GM19397 (cell line): ENCODE measurements around the gene GFAP.
"Not testable (repeated sequence)": the region's sequence is repeated elsewhere in the genome, so short reads cannot be mapped to it uniquely, and the experiment has no call there.

Experiments used
- ATAC-seq: cut with Tn5 transposase; IDR thresholded peaks from one replicate; pipeline ENCODE4 v1.9.1; 2021; ENCODE audit warnings: mild to moderate bottlenecking, moderate library complexity; ENCODE audit not compliant: unreplicated experiment

Gene GFAP

DNA sequence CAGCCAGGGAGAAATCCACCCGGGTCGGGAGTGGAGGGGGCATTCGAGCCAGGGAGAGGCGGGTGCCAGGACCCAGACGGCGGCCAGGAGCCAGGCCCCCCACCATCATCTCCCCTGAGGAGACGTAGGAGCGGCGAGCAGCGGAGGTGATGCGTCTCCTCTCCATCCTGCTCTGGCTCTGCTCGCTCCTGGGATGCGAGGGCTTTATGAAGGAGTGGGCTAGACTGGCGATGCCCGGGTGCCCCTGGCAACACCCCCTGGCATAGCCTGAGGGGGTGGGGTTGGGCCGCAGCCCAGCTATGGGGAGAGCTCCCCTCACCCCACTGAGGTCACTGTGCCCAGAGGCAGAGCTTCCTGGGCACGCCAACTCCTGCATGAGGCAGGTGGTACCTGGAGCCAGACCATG is at the start of gene GFAP:
TSS of gene GFAP (minus strand) at position 180 of the 406 bp plus-strand sequence. CDS start at position 166, 14 bp downstream.
- no peak for ATAC-seq

DNA sequence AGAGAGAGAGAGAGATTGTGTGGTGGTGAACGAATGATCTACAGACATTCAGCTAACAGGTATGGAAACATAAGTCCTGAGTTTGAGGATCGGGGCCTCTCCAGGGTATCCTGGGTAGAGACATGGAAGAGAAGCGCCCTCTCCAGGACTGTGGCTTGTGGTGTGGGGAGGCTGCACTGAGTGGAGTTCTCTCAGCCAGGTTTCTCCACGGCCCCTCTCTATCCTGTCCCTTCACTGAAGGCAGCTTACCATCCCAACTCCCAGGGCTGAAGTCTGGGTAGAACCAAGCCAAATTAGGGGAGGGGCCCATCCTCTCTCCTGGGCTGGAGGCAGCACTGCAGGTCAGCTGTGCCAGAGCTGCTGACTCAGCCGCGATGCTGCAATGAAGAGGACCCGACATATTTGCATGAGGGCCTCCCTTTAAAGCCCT is 46.6 kb upstream of the GFAP start:
- ATAC-seq: no peak

DNA sequence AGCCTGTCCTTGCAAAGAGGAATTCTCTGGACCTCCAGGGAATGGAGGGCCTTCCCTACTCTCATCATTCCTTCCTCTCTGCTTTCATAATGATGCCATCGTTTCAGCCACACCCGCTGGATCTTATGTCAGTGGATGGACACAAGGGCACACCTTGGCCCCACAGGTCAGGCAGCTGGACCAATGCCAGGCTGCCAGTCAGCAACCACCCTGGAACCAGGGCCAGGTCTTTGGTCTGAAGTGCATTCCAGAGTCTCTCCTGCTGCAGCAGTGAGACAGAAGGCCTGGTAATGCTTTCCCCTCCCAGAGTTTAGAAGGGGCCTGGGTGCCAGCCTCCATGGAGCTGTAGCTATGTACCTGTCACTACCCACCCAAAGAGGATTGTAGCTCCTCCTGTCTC is 45.4 kb upstream of the GFAP start:
- ATAC-seq: no peak

DNA sequence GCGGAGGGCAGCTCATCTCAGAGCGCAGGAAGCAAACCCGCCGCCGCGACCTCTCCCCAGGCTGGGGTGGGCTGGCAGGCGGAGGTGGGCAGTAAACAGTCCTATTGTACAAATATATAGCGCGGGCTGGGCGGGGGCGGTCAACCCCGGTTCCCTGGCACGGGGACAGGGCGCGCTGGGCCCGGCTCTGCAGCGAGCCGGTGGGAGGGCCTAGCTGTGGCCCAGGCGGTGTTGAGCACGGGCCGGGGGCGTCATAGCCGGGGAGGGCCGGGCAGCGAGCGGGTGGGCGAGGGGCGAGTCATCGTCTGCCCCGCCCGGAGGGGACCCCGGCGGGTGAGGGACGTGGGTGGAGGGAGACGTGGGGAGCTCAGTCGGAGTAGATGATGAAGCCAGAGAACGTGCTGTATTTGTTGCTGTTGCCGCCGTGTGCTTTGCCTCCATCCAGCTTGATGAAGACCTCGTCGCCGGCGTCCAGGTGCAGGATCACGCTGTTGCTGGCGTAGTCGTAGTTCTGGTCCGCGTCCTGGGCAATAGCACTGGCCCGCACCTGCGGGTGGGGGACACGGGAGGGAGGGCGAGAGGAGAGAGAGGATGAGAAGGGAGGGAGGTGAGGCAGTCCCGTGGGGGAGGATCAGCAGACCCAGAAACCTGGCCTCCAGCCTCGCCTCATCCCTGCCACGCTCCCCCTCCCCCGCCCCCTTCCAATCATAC is 44.7 kb upstream of the GFAP start:
- ATAC-seq: no peak

DNA sequence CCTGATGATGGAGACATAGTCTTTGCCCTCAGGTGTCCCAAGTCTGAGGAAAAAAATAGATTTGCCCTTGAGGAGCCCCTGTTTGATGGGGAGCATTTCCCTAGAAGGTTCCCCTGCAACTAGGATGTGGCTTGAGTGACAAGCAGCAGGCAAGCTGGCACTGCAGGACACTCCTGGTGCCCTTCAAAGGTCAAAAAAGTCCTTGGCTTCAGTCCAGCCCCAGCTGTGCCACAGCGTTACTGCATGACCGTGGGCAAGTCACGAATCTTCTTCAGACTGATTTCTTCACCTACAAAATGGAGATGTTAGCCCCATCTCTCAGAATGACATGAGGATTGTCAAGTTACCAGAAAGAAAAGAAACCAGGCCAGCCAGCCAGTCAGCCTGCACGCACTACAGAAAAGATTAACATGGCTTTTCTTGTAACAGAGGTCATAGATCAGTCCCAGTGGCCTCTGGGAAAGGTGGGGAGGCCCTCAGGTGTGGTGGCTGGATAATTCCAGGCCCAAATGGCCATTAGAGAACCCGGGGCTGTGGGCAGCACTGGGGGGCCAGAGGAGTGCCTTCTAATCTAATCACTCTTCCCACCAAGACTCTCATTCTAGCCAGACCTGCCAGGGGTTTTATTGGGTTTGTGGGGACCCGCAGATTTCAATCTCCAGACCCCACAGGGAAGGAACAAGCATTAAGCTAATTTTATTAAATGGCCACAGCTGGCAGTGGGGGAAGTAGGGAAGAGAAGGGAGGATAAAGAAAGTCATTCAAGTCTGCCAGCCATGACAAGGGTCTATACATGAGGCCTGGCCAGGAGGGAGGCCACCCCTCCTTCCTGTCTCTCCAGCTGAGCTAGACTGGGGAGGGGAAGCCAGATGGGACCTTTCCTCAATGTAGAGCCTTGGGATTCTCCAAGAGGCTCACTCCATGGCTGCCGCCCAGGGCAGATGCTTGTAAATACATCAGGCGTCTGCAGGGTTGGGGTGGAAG is 42.0 kb upstream of the GFAP start:
- no peak for ATAC-seq

DNA sequence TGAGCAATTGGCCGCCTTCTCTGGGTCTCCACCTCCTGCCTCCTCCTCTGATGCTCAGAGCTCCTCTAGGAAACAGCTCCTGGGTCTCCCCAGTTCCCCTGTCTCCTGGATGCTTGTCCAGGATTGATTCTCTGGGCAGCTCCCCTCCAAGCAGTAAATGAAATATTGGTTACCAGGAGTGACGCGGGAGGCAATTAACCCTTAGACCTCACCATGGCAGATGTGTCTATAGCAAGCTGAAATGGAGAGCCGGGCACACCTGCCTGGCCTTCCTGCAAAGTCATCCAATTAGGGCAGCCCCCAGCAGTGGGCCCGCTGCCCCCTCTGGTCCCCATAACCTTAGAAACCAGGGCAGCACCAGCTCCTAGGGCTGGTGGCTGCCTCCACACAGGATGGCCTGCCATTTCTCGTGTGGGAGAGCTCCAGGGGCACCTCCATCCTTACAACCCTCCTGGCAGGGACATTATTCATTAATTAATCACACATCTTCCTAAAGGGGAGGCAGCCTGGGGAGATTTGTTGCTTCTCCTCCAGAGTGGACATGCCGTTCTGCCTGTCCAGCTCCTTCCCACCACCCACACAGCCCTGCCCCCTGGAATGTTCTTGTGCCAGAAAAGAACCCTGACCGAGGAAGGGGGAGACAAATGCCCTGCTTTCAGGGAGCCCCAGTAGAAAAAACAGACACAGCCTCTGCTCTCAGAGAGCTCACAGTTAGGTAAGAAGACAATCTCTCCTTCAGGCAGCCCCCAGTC is 40.5 kb upstream of the GFAP start:
- ATAC-seq: no peak

DNA sequence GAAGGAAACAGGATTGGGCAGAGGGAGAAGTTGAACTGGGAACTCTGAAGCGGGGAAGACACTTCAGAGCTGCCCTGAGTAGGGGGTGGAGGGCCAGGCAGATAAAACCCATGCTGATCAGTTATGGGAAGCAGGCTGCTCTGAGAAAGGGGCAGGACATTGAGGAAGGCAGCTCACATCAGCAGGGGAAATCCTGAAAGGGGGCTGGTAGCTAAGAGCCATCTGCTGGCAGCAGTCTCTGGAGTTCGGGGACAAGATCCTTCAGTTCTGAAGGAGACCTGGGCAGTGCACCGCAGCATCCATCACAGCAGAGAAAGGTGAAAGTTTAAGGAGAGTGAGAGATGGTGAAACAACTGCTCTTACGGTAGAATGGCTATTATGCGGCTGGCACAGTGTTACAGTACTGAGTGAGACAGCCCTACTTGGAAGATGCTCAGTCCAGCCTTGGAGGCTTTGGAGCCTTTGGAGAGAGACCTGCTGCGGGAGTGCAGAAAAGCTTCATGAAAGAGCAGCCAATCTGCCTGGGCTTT is 37.7 kb upstream of the GFAP start:
- no peak for ATAC-seq

DNA sequence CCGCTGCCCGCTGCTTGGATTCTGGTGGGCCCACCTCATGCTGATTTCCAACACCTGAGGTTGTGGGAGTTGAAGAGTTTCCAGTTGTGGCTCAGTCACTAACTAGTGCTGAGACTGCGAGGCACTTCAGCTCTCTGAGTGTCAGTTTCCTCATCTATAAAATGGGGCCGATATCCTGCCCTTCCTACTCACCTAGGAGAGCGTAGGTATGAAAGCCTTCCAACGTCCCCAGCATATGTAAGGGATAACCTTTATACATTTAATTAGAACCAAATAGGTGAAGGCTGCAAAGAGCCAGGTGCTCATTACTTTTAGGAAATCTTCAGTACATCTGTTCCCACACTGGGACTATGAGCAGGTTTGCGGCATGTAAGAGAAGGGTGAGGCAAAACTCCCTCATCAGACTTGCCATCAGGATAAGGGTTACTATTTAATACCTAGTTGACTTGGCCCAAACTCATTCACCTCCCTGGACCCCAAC is 33.1 kb upstream of the GFAP start:
- no peak for ATAC-seq

DNA sequence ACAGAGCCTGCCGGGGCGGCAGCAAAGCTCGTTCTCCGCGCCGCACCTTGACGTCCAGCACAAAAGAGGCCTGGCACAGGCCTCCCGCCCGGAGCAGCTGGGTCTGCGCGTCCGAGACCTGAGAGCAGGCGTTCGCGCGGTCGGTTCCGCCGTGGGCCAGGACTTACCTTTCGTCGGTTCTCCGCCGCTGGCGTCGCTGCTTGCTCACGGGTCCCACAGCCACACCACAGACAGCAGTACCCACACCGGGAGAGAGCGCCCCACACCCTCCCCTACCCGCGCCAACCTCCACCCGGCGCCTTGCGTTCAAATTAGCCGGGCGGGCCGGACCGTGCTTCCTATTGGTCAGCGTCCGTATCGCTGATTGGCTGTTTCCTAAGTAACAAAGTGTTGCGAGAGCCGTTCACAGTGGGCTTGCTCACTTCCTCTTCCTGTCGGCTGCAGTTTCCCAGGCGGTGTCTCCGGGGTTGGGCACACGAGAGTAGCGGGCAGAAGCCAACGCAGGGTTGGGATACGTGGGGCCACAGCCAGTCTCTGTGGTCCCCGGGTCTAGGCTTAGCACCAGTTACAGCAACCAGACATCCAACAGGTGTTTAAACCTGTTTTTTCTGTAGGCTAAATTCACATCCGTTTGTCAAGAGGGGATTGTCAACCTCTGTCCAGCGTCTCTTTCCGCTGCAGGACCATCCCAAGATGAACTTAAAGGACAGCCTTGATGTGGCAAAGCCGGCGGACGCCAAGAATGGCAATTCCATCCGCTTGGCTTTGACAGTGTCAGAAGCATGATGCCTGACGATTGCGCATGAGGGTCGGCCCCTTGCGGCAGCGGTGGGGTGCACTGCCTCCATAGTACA is 32.4 kb upstream of the GFAP start, which contains the start of gene KIF18B:
TSS of gene KIF18B (minus strand) at position 313 of the 854 bp plus-strand sequence. CDS start 11,429 bp downstream, outside the sequence.
- ATAC-seq: peak; percentile 83

DNA sequence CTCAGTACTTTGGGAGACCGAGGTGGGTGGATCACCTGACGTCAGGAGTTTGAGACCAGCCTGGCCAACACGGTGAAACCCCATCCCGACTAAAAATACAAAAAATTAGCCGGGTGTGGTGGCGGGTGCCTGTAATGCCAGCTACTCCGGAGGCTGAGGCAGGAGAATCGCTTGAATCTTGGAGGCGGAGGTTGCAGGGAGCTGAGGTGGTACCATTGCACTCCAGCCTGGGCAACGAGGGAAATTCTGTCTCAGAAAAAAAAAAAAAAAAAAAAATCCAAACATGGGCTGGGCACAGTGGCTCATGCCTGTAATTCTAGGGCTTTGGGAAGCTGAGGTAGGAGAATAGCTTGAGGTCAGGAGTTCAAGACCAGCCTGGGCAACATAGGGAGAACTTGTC is 30.4 kb upstream of the GFAP start:
- not testable (repeated sequence) for ATAC-seq

DNA sequence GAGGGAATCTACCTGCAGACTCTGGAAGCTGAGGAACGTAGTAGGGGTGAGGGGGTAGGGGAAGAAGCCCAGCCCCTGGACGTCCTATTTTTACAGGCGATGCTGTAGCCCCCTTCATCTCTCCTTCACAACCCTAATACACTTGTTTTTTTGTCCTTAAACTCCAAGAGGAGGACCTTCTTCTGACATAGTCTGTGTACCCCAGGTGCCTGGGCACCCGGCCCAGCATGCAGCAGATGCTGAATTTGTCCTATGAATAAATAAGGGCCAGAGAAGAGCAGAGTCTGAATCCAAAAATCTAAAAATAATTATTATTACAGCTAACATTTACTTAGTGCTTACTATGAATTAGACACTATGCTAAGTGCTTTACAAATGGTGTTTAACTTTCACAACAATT is 27.2 kb upstream of the GFAP start:
- no peak for ATAC-seq

DNA sequence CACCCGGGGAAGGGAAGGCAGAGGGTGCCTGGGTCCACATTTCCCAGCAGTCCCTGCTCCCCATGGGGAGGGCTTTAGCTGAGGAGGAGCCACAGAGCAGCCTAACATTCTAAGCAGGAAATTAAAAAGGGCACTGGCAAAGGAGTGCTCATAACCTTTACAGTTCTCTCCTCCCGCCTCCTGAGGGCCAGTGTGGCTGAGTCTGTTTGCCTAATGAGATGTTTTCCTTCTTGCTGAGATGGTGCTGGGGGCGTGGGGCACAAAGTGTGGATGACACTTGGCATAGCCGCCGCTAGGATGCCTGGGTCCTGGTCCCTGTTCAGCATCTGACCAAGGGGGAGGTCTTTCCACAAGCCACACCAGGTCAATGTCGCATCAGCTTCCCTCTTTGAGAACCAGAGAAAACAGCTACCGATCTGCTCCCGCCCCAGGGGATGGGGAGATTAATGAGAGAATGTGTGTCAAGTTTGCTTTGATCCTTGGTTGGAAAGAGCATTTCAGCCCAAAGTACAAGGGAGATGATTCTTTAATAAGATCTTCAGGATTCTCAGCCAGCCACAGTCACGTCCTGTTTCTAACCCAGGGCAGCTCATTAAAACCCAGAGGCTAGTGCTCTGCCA is 26.5 kb upstream of the GFAP start:
- no peak for ATAC-seq

DNA sequence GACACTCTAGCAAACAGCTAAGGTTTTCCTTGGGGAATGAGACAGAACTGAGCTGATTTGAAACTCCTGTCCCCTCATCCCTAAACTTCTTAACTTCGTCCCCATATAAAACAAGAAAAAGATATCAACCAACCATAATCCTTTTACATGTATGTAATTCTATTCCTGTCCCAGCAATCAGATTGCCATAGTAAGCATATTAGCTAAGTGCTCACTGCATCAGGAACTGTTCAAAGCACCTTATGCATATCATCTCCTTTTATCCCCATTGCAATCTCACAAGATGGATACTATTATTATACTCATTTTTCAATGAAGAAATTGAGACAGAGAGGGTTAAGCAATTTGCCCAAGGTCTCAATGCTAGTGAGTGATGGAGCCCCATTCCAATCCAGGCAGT is 25.5 kb upstream of the GFAP start:
- no peak for ATAC-seq

DNA sequence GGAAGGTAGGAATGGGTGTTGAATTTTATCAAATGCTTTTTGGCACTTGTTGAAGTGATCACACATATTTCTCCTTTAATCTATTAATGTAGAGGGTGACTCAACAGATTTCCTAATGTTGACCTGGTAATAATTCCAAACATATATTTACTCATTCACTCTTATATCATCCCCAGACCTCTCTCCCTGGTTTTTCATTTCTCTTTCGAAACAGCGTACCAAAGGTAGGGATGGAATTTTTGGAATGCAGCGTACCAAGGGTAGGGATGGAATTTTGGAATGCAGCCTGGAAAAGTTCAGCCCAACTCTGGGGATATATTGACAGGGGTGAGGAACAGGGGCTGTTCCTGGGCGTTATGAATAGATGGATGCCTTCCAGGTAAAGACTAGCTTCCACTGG is 25.0 kb upstream of the GFAP start:
- ATAC-seq: no peak

DNA sequence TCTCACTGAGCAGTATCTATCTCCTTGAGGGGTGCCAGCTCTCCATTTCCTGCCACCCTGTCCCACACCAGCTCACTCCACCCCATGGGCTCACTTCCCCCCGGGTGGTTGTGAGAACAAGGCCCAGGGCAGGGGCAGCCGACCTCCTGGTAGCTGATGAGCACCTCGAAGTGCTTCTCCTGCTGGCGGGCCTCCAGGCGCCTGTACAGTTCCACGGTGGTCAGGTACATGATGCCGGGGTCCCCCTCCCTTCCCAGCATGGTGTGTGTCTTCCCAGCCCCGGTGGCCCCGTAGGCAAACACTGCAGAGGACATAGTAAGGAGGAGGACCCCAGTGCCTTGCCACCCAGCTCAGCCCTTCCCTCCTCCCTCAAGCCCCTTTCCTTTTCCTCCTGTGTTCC is 19.8 kb upstream of the GFAP start:
- ATAC-seq: no peak

DNA sequence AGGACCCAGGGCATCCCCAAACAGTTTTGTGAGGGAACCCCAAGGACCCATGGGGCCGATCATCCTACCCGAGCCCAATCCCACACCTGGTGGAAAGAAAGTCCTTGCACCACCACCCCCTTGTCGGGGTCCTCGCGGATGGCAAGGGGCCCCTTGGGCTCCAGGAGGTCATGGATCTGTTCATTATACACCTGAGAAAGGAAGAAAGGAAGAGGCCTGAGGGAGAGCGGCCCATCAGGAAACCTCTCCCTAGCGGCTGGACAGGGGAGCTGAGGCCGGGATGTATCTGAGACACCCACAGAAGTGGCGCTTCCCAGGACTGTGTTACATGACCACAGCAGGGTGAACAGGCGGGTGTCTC is 19.4 kb upstream of the GFAP start:
- no peak for ATAC-seq

DNA sequence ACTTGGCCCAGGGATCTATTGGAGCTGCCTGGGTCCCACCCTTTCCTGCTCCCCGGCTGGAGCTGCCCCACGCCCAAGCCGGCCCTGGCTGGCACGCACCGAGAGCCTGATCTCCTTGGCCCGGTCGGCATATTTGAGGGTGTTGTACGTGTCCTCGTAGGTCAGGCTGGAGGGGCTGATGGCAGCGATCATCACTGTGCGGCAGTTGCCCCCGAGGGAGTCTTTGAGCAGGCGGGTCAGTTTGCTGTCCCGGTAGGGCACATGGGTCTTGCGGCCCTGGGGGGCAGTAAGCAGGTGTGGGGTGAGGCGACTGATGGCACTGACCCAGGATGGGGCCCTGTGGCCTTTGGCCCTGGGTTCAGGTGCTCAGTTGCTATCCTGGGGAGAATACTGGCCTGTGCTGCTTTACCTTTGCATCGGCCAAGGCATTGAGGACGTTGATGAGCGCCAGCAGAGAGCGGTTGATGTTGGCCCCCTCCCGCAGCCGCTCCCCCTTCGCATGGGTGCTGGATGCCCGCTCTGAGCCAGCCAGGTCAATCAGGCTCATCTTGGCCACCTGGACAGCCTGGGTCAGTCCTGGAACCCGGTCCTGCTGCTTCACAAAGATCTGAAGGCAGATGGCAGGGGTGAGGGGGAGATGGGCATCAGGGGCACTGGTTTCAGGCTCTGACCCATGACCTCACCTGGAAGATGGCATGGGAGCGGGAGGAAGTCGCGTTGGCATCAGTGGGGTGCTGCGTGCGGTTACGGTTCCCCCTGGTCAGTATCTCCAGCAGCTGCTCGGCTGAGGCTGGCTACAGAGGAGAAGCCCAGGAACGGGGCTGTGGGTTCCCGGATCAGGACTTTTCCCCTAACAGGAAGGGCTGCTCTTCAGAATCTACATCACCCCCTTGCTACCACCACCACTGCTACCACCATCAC is 18.8 kb upstream of the GFAP start:
- ATAC-seq: no peak

DNA sequence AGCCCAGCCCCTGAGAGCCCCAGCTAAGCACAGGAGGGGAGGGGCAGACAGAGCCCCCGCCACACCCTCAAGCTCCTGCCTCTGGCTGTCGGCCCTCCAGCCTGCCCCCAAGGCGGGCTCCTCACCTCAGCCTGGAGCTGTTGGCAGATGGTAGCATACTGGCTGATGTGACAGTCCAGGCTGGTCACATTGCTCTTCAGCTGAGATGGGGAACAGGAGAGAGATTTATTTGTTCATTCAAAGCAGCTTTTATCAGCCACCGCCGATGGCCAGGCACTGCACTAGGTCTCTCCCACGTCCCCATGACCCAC is 17.4 kb upstream of the GFAP start:
- ATAC-seq: no peak
